HG03175 (cell line): ENCODE measurements around the gene PDLIM7.

ENCODE experiments used
- ATAC-seq: cut with Tn5 transposase; IDR thresholded peaks from one replicate; pipeline ENCODE4 v1.9.1; 2021; ENCODE audit warnings: mild to moderate bottlenecking, moderate library complexity; ENCODE audit not compliant: unreplicated experiment

Gene PDLIM7

GRCh38 chr5:177458912-177459350, 38.5 kb downstream of the PDLIM7 start:
- no peak for ATAC-seq

- ATAC-seq = no peak
Observed at GRCh38 chr5:177457852-177458681, 39.3 kb downstream of the PDLIM7 start.

GRCh38 chr5:177456976-177457851, 40.2 kb downstream of the PDLIM7 start:
- ATAC-seq = peak; percentile 53

DNA sequence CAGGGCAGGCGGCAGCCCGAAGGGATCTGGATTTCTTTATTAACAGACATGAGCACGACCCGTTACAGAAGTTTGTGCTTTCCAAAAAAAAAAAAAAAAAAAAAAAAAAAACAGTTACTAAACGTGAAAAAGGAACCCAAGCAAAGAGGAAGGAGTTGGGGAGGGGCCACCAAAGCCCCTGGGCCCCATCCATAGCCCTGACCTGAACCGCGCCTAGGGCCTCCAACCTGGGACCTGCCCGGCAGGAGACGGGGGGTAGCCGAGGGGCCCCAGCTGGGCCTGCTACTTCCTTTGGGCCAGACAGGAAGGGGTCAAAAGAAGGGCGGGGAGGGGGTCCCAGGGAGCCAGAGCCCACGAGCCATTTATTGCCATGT, 40.8 kb downstream of the PDLIM7 start:
- no peak for ATAC-seq

GRCh38 chr5:177455661-177456590, 41.5 kb downstream of the PDLIM7 start:
- peak; percentile 22 for ATAC-seq

DNA sequence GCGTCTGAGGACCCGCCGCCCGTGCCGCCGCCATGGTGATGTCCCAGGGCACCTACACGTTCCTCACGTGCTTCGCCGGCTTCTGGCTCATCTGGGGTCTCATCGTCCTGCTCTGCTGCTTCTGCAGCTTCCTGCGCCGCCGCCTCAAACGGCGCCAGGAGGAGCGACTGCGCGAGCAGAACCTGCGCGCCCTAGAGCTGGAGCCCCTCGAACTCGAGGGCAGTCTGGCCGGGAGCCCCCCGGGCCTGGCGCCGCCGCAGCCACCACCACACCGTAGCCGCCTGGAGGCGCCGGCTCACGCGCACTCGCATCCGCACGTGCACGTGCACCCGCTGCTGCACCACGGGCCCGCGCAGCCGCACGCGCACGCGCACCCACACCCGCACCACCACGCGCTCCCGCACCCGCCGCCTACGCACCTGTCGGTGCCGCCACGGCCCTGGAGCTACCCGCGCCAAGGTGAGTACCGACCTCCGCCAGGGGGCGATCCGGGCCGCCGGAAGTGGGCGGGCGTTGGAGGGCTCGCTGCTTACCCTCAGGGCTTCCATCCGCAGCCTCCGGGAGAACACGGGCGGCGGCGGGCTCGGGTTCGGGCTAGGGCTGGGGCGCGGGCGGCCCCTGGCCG, 42.3 kb downstream of the PDLIM7 start:
- ATAC-seq = peak; percentile 46

DNA sequence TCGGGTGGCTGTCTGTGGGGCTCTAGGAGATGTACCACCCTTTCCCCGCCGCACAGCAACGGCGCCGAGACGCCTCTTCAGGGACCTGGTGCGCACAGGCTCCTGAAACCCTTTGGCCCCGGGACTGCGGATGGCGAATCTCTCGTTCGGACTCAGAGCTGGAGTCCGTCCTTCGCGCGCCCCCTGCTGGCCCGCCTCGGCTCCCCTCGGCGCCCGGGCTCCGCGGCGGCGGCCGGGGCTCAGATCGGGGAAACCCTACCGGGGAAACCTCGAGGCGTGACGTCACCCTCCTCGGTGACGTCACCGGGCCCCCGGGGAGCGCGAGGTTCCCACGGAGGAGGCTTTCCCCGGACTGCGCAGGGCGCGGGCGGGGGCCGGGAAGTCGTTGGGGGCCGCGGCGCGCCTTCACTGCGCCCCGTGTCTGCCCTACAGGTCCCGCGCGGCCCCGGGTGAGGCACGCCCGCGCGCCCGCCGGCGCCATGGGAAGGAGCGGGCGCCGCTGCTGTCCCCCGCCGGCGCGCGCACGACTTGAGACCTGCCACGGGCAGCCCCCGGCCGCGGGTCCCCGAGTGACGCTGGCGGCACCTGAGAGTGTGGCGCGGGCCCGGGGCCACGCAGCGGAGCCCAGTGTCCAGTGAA, 42.9 kb downstream of the PDLIM7 start:
- ATAC-seq = peak; percentile 50

DNA sequence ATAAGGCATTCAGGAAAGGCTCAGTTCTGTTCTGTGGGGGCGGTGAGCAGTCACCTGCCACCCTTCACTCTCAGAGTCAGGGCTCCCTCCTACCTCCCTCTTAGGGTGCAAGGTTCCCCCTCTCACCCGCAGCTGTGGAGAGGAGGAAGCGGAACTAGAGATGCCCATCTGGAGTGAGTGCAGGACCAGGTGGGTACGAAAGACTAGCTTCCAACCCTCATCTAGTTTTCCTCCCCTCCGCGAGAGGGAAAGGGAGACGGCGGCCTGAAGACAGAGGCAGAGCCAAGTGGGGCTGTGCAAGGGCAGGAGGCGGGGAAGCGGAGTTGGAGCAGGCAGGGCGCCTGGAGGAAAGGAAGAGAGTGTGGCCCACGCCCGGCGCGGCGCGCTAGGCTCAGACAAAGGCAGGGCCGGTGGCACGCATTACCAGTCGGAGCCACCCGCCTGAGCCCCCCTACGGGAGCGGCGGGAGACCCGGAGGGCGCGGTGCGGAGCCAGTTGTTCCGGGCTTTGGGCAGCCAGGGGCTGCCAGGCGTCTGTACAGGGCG, 43.5 kb downstream of the PDLIM7 start:
- peak; percentile 2 for ATAC-seq

GRCh38 chr5:177452688-177453638, 44.4 kb downstream of the PDLIM7 start:
- no peak for ATAC-seq

GRCh38 chr5:177450667-177451424, 46.6 kb downstream of the PDLIM7 start:
- no peak for ATAC-seq

DNA sequence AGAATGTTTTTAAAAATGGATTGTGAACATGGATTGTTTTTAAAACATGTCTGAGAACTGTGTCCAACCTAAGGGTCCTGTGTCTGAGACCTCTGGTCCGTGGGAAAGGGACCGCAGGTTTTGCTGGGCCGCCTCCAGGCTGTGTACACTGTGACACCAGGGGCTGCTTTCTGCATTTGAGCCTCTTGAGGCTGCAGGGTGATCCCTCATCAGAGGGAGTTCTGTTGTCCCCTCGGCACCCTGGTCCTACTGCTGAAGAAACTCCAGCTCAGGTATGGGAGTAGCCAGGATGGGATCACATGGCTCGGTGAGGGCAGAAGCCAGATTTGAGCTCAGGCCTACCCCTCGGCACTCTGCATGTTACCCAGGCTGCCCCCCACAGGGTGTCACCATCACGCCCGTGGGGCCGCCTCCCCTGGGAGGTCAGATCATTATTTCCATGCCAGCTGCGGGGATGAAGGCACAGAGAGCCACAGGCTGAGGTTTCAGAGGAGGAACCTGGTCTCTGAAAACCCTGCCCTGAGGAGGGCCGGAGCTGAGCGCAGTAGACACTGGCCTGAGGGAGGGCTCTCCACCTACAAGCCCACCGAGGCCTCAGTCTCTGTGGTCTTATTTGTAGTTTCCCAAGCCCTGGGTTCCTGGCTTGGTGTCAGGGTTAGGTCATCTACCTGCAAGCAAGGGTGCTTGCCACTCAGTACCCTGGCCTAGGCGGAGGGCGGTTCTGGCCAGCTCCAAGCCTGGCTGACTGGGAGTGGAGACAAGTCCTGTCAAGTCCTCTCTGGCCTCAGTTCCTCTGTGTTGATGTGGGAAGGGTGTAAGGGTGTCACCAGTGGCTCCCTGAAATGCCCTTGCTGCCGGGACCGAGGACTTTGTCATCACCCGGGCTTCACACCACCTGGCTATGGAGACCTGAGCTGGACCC, 48.0 kb downstream of the PDLIM7 start:
- ATAC-seq = no peak

DNA sequence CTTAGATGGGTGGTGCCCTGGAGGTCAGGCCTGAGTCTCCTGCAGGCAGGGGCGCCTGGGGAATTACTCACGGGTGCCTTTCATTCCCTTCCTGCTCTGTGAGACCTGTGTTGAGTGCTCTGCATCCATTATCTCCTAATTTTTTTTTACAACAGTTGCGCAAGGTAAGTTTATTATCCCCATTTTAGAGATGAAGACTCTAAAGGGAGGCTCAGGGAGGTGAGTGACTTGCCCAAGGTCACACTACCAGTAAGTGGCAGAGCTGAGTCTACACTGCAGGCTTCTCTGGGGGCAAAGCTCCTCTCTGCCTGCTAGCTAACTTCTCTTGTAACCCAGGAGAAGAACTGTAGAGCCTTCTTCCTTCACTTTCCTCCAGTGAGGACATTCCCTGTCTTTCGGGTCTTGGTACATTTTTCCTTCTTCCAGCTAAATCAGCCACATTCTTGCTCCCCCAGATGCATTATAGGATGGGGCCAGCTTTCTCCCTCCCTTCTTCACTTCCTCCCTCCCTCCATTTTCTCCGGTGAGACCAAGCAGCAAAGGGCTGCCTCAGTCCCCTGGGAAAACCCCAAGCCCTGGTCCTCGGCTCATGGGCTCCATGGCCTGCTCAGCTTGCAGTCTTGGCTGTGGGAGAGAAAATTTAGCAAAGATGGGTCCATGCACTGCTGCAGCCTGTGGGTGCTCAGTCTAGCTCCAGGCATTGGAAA, 49.0 kb downstream of the PDLIM7 start:
- no peak for ATAC-seq

- ATAC-seq = no peak
Observed at GRCh38 chr5:177447611-177448243, 49.7 kb downstream of the PDLIM7 start.

- ATAC-seq = peak; percentile 39
Observed at GRCh38 chr5:177447066-177447610, 50.3 kb downstream of the PDLIM7 start.
